AG10803 (cell line): ENCODE measurements around the gene MARCOL.
A peak's percentile ranks its signal among the peaks of the same experiment; 100 is the strongest.
"Not testable (repeated sequence)": the region's sequence is repeated elsewhere in the genome, so short reads cannot be mapped to it uniquely, and the experiment has no call there.

Experiments
- DNase-seq: peaks from one replicate; pipeline ENCODE4 v3.0.0; 2010; ENCODE audit warnings: low read depth
- H3K4me3 ChIP-seq: 2 replicates; pipeline ENCODE4 v1.5.1; 2011; ENCODE audit warnings: mild to moderate bottlenecking, low read length, control low read depth
- CTCF ChIP-seq: conservative IDR thresholded peaks from 2 replicates; pipeline ENCODE4 v1.5.1; 2011; ENCODE audit warnings: mild to moderate bottlenecking, low read length, control low read depth, inconsistent platforms

Gene MARCOL

DNA sequence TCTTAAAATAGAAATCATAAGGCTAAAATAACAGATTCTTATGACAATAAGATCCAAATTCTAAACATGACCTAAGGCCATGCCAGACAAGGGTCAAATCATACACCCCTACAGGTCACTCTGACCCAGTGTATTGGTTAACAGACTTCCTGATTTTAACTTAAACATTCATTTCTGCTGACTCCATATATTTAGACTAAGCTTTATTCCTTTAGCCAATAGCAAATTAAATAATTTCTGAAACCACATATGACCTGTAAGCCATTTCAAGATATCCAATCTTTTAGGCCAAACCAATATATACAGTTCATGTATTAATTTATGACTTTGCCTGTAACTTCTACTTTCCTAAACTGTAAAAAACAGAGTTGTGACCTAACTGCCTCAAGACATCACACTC is 22.9 kb downstream of the MARCOL start:
- DNase-seq: no peak
- no peak for TF ChIP-seq CTCF
- no peak overlapping the region for H3K4me3 ChIP-seq

DNA sequence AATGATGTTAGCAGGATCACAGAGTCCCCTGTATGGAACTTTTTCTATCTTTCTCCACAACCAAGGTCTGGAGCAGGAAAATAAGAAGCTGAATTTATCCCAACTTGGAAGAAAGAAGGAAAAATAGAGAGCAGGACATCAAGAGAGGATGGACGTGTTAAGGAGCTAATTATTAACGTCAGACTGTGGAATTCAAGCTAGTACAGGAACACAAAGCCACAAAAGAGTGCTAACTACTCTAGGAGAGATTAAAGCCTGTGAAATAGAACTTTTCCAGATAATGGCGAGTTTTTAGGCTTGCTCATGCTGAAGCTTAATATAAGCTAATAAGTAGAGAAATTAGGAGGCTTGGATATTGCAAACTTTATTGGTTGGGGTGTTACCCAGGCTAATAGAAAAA is 29.6 kb downstream of the MARCOL start:
- TF ChIP-seq CTCF: no peak
- no peak for DNase-seq
- H3K4me3 ChIP-seq: no peak overlapping the region

GRCh38 chr5:148268566-148268965 is 30.2 kb downstream of the MARCOL start, which contains the start of gene SPINK13:
SPINK13 (plus strand) TSS chr5:148268794; CDS start chr5:148270073, 1,279 bp downstream.
- H3K4me3 ChIP-seq: no peak within 1 kb of the TSS
- no peak for TF ChIP-seq CTCF
- peak; percentile 52 for DNase-seq

DNA sequence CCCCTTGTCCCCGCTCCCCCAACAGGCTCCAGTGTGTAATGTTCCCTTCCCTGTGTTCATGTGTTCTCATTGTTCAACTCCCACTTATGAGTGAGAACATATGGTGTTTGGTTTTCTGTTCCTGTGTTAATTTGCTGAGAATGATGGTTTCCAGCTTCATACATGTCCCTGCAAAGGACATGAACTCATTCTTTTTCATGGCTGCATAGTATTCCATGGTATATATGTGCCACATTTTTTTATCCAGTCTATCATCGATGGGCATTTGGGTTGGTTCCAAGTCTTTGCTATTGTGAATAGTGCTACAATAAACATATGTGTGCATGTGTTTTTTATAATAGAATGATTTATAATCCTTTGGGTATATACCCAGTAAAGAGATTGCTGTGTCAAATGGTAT is 36.8 kb downstream of the MARCOL start:
- H3K4me3 ChIP-seq, DNase-seq: not testable (repeated sequence)

- DNase-seq, H3K4me3 ChIP-seq: not testable (repeated sequence)
Observed at GRCh38 chr5:148280893-148281292, 42.6 kb downstream of the MARCOL start.

GRCh38 chr5:148281336-148281735 is 43.0 kb downstream of the MARCOL start:
- not testable (repeated sequence) for DNase-seq, H3K4me3 ChIP-seq

DNA sequence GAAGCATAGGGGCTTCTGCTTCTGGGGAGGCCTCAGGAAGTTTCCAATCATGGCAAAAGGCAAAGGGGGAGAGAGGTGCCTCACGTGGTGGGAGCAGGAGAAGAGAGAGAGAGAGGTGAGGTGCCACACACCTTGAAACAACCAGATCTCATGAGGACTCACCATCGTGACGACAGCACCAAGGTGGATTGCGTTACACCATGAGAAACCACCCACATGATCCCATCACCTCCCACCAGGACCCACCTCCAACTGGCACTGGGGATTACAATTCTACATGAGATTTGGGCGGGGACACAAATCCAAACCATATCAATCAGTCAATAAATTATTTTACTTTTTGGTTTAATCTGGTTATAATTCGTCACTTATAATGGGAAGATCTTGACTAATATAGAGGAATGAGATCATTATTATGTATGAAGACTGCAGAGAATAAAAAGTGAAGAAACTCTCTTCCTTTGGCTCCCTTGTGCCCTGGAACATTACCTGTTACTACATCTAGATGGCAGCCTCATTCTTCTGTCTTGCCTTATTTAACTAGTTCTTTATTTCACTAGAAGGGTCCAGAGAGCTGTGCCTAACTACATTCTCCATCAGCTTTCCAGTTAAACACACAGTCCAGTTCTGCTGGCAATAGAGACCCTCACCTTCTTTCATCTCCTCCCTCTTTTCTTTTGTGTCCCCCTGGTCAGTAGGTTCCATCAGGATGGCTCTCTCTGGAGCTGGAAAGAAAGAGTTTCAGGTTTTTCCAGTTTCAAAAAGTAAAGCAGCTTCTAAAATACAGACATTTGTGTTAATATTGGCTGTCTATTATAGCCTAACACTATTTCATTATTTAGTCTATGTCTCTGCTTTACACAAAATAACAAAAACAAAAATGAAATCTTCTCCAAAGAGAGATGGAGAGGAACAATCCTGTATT is 52.2 kb downstream of the MARCOL start:
- peak; percentile 29 for TF ChIP-seq CTCF

More for the DNA sequence above, 52.2 kb downstream of the MARCOL start:
- no peak overlapping the region for H3K4me3 ChIP-seq
- DNase-seq: peak; percentile 3
